ENCODE data around the gene PHLPP1. TPM values are rescaled to one million over a fixed set of nuclear protein-coding genes. Genes with fewer than 3 reads are reported as not detected.
"Not testable (repeated sequence)": the region's sequence is repeated elsewhere in the genome, so short reads cannot be mapped to it uniquely, and the experiment has no call there.

PHLPP1 gene
- total RNA-seq, 2 donors from 2014 or later: 7.8 to 11.4 TPM

DNA sequence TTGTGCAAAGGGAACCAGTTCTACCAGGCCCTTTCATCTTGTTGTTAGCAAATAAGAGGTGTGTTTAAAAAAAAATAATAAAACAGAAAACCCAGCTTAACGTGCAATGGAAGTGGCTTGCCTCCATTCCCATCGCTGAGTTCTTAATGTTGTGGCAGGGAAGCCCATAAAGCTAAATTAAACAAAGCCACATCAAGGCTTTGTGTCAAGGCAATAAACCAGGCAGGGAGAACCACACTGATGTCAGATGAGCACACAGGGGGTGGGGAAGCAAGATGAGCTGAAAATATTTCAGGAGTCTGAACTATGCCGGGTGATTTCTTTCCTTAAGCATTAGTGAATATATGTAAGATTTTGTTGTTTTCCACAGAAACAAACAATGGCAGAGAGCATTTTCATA, 73.5 kb downstream of the PHLPP1 start:
- DNase-seq (ENCODE audit: low spot score): no peak
- intact Hi-C loops (cut with DNase I): no loop called here

DNA sequence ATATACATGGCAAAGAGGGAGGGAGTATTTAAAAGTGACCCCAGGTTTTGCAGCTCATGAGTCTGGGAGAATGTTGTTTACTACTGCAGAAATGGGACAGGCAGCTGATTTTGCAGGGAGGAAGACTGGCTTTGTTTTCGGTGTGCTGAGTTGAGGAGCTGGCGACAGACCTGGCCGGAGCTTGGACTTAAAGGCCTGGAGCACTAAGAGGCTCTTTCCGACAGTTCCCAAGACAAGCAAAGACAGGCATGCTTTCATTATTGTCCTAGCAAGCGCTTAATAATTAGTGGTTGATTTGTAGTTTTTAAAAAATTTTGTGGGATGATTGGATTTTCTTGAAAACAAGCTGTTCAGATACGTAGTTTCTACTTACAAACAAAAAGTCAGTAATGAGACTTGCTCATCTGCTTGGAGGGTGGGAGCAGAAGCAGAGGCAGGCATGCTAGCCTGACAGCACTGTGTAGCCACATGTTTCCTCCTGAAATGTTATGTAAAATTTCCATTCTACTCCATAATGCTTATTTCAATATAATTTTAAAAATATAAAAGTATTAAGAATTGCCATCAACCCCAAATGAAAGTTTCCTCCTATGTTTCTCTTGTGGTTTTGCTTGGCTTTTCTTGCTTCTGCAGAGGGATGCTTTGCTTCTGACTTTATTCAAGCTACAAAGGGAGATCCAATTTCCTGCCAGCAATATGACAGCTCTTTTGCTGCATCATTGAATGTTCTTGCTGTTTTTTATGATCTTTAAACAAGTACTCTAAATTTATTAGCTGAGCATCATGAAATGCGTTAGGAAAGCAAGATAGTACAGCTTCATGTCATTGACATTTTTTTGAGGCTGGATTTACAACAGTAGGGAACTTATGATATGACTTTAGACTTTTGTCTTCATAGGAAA, 75.8 kb downstream of the PHLPP1 start:
- intact Hi-C loops (cut with DNase I): no loop called here
- DNase-seq (ENCODE audit: low spot score): no peak

- no peak for DNase-seq (ENCODE audit: low spot score)
Observed at GRCh38 chr18:62792016-62792415, 76.7 kb downstream of the PHLPP1 start.

GRCh38 chr18:62795813-62796212, 80.5 kb downstream of the PHLPP1 start:
- intact Hi-C loops (cut with DNase I): no loop called here
- no peak for DNase-seq (ENCODE audit: low spot score)

More at GRCh38 chr18:62792016-62792415, 76.7 kb downstream of the PHLPP1 start:
- intact Hi-C loops (cut with DNase I): no loop called here

GRCh38 chr18:62796216-62796621, 80.9 kb downstream of the PHLPP1 start:
- no peak for DNase-seq (ENCODE audit: low spot score)
- intact Hi-C loops (cut with DNase I): no loop called here

- no peak for DNase-seq (ENCODE audit: low spot score)
- intact Hi-C loops (cut with DNase I): no loop called here
Observed at GRCh38 chr18:62797329-62797728, 82.0 kb downstream of the PHLPP1 start.

- no peak for DNase-seq (ENCODE audit: low spot score)
- intact Hi-C loops (cut with DNase I): no loop called here
Observed at GRCh38 chr18:62799977-62800376, 84.6 kb downstream of the PHLPP1 start.

GRCh38 chr18:62802523-62802922, 87.2 kb downstream of the PHLPP1 start:
- DNase-seq (ENCODE audit: low spot score): no peak
- intact Hi-C loops (cut with DNase I): no loop called here

- DNase-seq (ENCODE audit: low spot score): no peak
- intact Hi-C loops (cut with DNase I): no loop called here
Observed at GRCh38 chr18:62807396-62807795, 92.1 kb downstream of the PHLPP1 start.

DNA sequence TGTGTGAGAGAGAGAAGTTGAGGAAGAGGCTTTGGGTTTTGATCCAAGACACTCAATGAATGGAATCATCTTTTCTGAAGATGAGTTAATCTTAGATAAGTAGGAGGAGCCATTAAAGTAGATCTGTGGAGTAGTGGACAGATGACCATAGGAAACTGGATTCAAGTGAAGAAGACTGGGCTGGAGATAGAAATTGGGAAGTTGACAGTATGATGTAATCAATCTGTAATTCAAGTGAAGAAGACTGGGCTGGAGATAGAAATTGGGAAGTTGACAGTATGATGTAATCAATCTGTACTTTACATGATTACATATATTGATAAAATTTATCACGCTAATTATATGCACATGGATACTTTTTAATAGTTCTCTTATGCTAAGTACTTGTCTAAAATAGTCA, 92.8 kb downstream of the PHLPP1 start:
- intact Hi-C loops (cut with DNase I): no loop called here

GRCh38 chr18:62809445-62809844, 94.1 kb downstream of the PHLPP1 start:
- intact Hi-C loops (cut with DNase I); DNase-seq (ENCODE audit: low spot score): not testable (repeated sequence)

More for the DNA sequence above, 92.8 kb downstream of the PHLPP1 start:
- no peak for DNase-seq (ENCODE audit: low spot score)

DNA sequence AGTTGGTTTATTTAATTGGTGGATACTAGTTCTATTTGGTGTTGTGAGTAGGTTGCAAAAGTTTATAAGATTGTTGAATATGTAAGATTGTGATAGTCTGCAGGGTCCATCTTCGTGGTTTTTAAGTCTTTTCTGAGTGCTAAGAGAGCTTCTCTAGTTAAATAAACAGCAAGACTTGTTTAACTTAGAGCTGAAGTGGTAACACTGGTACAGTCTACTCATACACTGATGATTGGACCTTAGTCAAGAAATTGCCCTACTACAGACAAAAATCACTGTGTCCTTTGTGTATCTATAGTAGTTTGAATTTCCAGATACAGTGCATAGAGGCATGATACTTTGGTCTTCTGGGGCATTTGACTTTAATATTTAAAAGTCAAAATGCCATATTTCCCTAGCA, 94.6 kb downstream of the PHLPP1 start:
- intact Hi-C loops (cut with DNase I): no loop called here
- no peak for DNase-seq (ENCODE audit: low spot score)

GRCh38 chr18:62810682-62811081, 95.3 kb downstream of the PHLPP1 start:
- intact Hi-C loops (cut with DNase I): no loop called here
- no peak for DNase-seq (ENCODE audit: low spot score)

DNA sequence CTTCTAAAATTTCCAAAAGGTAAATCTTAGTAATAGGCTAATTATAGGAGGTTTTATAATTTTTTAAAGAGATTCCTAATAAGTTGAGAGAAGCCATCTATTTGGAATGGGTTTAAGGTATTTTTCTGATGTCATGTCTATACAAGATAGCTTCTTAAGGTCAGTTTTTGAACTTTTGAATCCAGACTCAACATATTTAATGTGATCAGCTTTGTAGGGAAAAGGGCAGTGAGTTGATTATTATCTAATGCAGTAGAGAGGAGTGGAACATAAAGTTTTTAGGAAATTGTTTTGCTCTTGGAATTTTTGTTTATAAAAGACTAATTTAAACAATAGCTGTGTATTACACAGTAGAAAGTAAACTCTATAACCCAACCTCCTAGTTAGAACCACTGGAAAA, 96.3 kb downstream of the PHLPP1 start:
- DNase-seq (ENCODE audit: low spot score): no peak
- intact Hi-C loops (cut with DNase I): no loop called here

GRCh38 chr18:62812242-62812641, 96.9 kb downstream of the PHLPP1 start:
- DNase-seq (ENCODE audit: low spot score): no peak
- intact Hi-C loops (cut with DNase I): no loop called here

GRCh38 chr18:62812876-62813275, 97.5 kb downstream of the PHLPP1 start:
- no peak for DNase-seq (ENCODE audit: low spot score)
- intact Hi-C loops (cut with DNase I): no loop called here

DNA sequence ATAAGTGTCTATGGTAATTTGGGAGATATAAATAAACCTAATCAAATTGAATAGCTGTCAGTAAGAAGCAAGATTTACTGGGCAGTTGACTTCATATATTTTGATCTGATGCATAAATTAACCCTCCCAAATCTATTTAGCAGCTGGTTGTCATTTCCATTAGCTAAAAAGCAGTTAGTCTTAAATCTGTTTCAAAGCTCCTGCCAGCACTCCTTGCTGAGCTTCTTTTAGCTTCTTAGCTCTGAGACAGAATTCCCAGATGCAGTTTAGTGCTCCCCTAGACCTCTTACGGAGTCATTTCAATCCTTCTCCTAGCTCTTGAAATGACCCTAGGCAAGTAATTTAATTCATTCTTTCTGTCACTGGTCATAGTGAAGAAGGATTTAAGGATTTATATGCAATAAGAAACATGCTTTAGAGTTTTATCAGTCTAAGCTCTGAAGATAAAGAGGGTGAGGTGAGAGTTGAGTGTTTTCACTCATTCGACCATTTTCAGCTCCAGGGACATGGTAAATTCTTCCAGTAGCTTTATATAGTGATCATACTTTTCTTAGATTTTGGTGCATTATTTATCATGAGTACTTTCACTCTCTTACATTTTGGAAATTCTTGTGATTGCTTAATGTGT, 98.9 kb downstream of the PHLPP1 start:
- DNase-seq (ENCODE audit: low spot score): no peak
- intact Hi-C loops (cut with DNase I): no loop called here

GRCh38 chr18:62825382-62825781, 110.0 kb downstream of the PHLPP1 start:
- DNase-seq (ENCODE audit: low spot score): no peak
- intact Hi-C loops (cut with DNase I): loop anchor here in 1 of 2 donors (10.0 kb wide), 1 partner anchor 1131 kb away; no protein-coding TSS in a partner anchor

DNA sequence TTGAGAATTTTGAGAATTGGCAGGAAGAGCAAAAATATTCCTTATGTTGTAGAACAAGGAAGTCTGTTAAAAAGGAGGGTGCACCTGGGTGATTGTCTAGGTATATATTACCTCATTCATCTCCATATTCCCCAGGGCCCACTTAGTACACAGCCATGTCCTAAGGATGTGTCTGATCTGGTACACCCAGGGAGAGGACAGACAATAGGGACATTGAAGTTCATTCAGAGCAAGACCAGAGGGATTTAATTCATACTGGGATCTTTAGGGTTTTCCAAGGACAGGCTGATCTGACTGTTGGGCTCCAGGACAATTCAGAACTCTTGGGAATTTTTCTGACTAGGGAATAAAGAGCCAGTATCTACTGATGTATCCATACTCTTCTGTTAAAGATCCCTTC, 112.1 kb downstream of the PHLPP1 start:
- no peak for DNase-seq (ENCODE audit: low spot score)
- intact Hi-C loops (cut with DNase I): loop anchor here in 1 of 2 donors (10.0 kb wide), 1 partner anchor 1133 kb away; no protein-coding TSS in a partner anchor

GRCh38 chr18:62828091-62828640, 112.8 kb downstream of the PHLPP1 start:
- no peak for DNase-seq (ENCODE audit: low spot score)
- intact Hi-C loops (cut with DNase I): loop anchor here in 1 of 2 donors (10.0 kb wide), 1 partner anchor 1133 kb away; no protein-coding TSS in a partner anchor

Data from posterior vena cava (tissue), 2 donors.